PC-9 (cell line): Measurements from ENCODE around the gene ARCN1. TPM values are rescaled to one million over a fixed set of nuclear protein-coding genes. Genes with fewer than 3 reads are reported as not detected.

Source experiments
- BruUV-seq: library from RNA; stranded (reverse); fragments of 400-500 nt; replicated peaks from 2 replicates; lab custom pipeline; 2021; lab: Mats Ljungman, UMichigan
- CTCF ChIA-PET: fragments of 300-600 bp; sonication (Branson Sonifier 250); formaldehyde crosslinking; loops from one replicate; lab custom pipeline; 2022; ENCODE audit warnings: antibody characterized with exemption; lab: Charles Lee
- POLR2A ChIA-PET: fragments of 300-600 bp; sonication (Branson Sonifier 250); formaldehyde crosslinking; loops from one replicate; lab custom pipeline; 2022; ENCODE audit warnings: antibody characterized with exemption; ENCODE audit not compliant: unreplicated experiment; lab: Charles Lee
- DNase-seq, 2 experiments: peaks; one replicate each; pipeline versions ENCODE4 v3.0.0 to v3.0.0-alpha.2; 2015 to 2022; ENCODE audit warnings: mixed read lengths in 1 of 2
- H2AFZ ChIP-seq: fragments of 200-600 bp; sonication (generic); 2 replicates; pipeline ENCODE4 v1.8.1; 2017; ENCODE audit warnings: antibody characterized with exemption
- H3F3A ChIP-seq: fragments of 200-600 bp; sonication (generic); 2 replicates; pipeline ENCODE4 v1.8.1; 2017; ENCODE audit warnings: antibody characterized with exemption, mild to moderate bottlenecking, low read depth; ENCODE audit not compliant: insufficient read depth
- H3K27ac ChIP-seq: fragments of 200-600 bp; sonication (generic); 2 replicates; pipeline ENCODE4 v1.6.1; 2016; ENCODE audit warnings: mixed run types
- H3K27me3 ChIP-seq: fragments of 200-600 bp; sonication (generic); 2 replicates; pipeline ENCODE4 v1.6.1; 2016; ENCODE audit warnings: low read depth, mixed run types; ENCODE audit not compliant: insufficient read depth
- H3K36me3 ChIP-seq: fragments of 200-600 bp; sonication (generic); 2 replicates; pipeline ENCODE4 v1.6.1; 2016; ENCODE audit warnings: low read depth, mixed run types
- H3K4me1 ChIP-seq: fragments of 200-600 bp; sonication (generic); replicated peaks from 2 replicates; pipeline ENCODE4 v1.6.1; 2016; ENCODE audit warnings: mixed run types; ENCODE audit not compliant: insufficient read depth
- H3K4me2 ChIP-seq: fragments of 200-600 bp; sonication (generic); 2 replicates; pipeline ENCODE4 v1.6.1; 2017; ENCODE audit warnings: mixed run types
- H3K4me3 ChIP-seq: fragments of 200-600 bp; sonication (generic); 2 replicates; pipeline ENCODE4 v1.6.1; 2016; ENCODE audit warnings: mixed run types
- H3K79me2 ChIP-seq: fragments of 200-600 bp; sonication (generic); 2 replicates; pipeline ENCODE4 v1.6.1; 2017; ENCODE audit warnings: low read depth, mixed run types
- H3K9me2 ChIP-seq: fragments of 200-600 bp; sonication (generic); 2 replicates; pipeline ENCODE4 v1.8.1; 2017; ENCODE audit warnings: mild to moderate bottlenecking; ENCODE audit not compliant: insufficient read depth
- H3K9me3 ChIP-seq: fragments of 200-600 bp; sonication (generic); 2 replicates; pipeline ENCODE4 v1.8.1; 2016; ENCODE audit warnings: low read depth; ENCODE audit not compliant: insufficient read depth
- H4K20me1 ChIP-seq: fragments of 200-600 bp; sonication (generic); 2 replicates; pipeline ENCODE4 v1.8.1; 2017; ENCODE audit not compliant: insufficient read depth
- EZH2 ChIP-seq: fragments of 200-600 bp; sonication (generic); IDR thresholded peaks from 2 replicates; pipeline ENCODE4 v1.8.0; 2017; ENCODE audit warnings: antibody characterized with exemption, low read depth
- intact Hi-C: fragments of 100-400 bp; cut with micrococcal nuclease; formaldehyde crosslinking; loops from one replicate; pipeline ENCODE4 v1.10.0; 2022; ENCODE audit not compliant: unreplicated experiment
- total RNA-seq: library from RNA; stranded (reverse); gene quantifications from 2 replicates; pipeline ENCODE4 v1.2.3, GENCODE V29; 2021
- TF ChIP-seq, protein P1 (sequence below): fragments of 200-600 bp; sonication (generic); conservative IDR thresholded peaks from 2 replicates; pipeline ENCODE4 v1.6.1; 2017; ENCODE audit warnings: mixed run types, antibody characterized with exemption, mild to moderate bottlenecking, moderate library complexity

The ARCN1 gene
- total RNA-seq, 1 experiment from 2014 or later, result 105 TPM

DNA sequence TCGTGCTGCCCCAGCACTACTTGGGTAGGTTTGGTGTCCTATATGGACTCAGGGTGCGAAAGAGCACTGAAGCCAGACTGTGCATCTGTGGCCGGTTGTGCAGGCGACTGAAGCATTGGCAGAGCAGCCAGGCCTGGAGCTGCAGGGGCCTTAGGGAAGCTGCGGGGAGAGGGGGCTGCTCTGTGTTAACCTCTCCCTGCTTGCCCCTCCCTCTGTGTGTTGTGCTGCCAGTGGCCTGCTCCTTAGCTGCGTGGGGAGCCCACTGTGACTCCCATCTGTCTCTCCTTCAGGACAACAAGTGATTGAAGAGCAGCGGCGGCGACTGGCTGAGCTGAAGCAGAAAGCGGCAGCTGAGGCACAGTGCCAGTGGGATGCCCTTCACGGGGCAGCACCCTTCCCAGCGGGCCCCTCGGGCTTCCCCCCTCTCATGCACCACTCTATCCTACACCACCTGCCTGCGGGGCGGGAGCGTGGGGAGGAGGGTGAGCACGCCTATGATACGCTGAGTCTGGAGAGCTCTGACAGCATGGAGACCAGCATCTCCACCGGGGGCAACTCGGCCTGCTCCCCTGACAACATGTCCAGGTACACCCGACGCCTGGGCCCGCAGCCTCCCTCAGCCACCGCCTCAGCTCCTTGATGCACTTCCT is 73.0 kb downstream of the ARCN1 start:
- H3K79me2 ChIP-seq, result no peaks in the 10 kb centered on the region
- CTCF ChIA-PET, result no interaction called here
- no TSS peak for BruUV-seq

DNA sequence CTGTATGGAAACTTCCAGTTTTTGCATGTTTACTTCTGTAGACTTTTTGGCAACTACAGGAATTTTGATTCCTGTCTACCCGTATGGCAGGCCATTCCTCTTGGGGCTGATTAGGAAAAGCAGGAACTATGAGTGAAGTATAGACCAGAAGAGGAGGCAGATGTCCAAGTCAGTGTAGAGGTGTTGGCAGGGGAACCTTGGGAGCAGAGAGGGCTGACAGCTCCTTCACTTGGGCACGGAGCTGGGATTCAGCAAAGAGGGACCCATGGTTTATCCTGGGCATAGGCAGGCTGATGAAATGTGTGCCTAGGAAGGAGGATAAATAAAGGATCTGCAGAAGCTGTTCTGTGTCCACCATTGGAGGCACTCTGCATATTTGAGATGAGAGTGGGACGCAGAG is 74.2 kb downstream of the ARCN1 start:
- H3K27me3 ChIP-seq, result no peaks in the 10 kb centered on the region
- ChIA-PET CTCF (no interaction called here), POLR2A (interaction anchor here (0.7 kb wide), 1 partner anchor 11 kb away, joined by 11 read pairs; no protein-coding TSS in a partner anchor)
- no peak overlapping the region for H3K27ac ChIP-seq
- no TSS peak for BruUV-seq
- intact Hi-C loops, result no loop called here
- H3K79me2 ChIP-seq, result no peaks in the 10 kb centered on the region
- no peaks in the 10 kb centered on the region for H3K9me3 ChIP-seq
- no peaks in the 10 kb centered on the region for H3F3A ChIP-seq
- no peak overlapping the region for H2AFZ ChIP-seq
- no peak overlapping the region for H3K4me2 ChIP-seq
- peaks cover 4% of the 10 kb centered on the region; the same call in 1 of the 2 replicates for H4K20me1 ChIP-seq
- no peaks in the 10 kb centered on the region for H3K9me2 ChIP-seq
- TF ChIP-seq, protein P1, sequence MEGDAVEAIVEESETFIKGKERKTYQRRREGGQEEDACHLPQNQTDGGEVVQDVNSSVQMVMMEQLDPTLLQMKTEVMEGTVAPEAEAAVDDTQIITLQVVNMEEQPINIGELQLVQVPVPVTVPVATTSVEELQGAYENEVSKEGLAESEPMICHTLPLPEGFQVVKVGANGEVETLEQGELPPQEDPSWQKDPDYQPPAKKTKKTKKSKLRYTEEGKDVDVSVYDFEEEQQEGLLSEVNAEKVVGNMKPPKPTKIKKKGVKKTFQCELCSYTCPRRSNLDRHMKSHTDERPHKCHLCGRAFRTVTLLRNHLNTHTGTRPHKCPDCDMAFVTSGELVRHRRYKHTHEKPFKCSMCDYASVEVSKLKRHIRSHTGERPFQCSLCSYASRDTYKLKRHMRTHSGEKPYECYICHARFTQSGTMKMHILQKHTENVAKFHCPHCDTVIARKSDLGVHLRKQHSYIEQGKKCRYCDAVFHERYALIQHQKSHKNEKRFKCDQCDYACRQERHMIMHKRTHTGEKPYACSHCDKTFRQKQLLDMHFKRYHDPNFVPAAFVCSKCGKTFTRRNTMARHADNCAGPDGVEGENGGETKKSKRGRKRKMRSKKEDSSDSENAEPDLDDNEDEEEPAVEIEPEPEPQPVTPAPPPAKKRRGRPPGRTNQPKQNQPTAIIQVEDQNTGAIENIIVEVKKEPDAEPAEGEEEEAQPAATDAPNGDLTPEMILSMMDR, result no peak
- no peak for TF ChIP-seq EZH2
- DNase-seq, result no peak
- no peak overlapping the region for H3K4me3 ChIP-seq
- H3K36me3 ChIP-seq, result peaks cover 10% of the 10 kb centered on the region
- H3K4me1 ChIP-seq, result no peaks in the 10 kb centered on the region; the same call in 1 of the 2 replicates

More for the DNA sequence above, 73.0 kb downstream of the ARCN1 start:
- Histone ChIP-seq H4K20me1 (peaks cover 4% of the 10 kb centered on the region; the same call in 1 of the 2 replicates), H3K27me3 (no peaks in the 10 kb centered on the region), H3K36me3 (peaks cover 10% of the 10 kb centered on the region; the same call in 1 of the 2 replicates), H3K4me1 (no peaks in the 10 kb centered on the region; the same call in 1 of the 2 replicates), H3K9me2 (no peaks in the 10 kb centered on the region), H2AFZ (no peak overlapping the region), H3K4me2 (no peak overlapping the region), H3K4me3 (no peak overlapping the region), H3K27ac (no peak overlapping the region), H3K9me3 (no peaks in the 10 kb centered on the region), H3F3A (no peaks in the 10 kb centered on the region)
- intact Hi-C loops, result no loop called here
- no peak for TF ChIP-seq EZH2
- TF ChIP-seq, protein P1, result no peak
- DNase-seq, result no peak
- POLR2A ChIA-PET, result no interaction called here

DNA sequence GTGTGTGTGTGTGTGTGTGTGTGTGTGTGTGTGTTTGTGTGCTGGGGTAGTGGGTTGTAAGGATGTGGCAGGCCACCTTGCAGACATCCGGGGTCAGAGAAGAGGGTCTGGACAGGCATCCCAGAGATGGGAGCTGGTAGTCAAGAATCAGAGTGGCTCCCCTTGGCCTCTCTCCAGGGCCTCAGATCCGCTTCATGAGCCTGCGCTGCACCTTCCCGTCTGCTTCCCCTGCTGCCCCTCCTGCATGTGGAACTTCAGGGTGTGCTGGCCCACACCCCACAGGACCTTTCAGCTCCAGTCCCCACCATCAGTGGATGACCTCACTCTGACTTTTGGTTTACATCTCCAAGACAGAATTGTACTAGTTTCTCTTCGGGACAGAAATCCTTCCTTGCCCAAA is 76.1 kb downstream of the ARCN1 start:
- ChIA-PET CTCF (no interaction called here), POLR2A (no interaction called here)

More for the DNA sequence above, 76.1 kb downstream of the ARCN1 start:
- Histone ChIP-seq H3K9me2 (no peaks in the 10 kb centered on the region), H3K4me3 (no peak overlapping the region), H4K20me1 (no peaks in the 10 kb centered on the region), H3K9me3 (no peaks in the 10 kb centered on the region), H3F3A (no peaks in the 10 kb centered on the region), H3K79me2 (no peaks in the 10 kb centered on the region), H3K27me3 (no peaks in the 10 kb centered on the region), H3K36me3 (peaks cover 12% of the 10 kb centered on the region), H3K4me1 (no peaks in the 10 kb centered on the region), H2AFZ (no peak overlapping the region), H3K4me2 (no peak overlapping the region), H3K27ac (no peak overlapping the region)
- intact Hi-C loops, result no loop called here
- DNase-seq, result no peak
- BruUV-seq, result no TSS peak
- TF ChIP-seq, protein P1, result no peak
- TF ChIP-seq EZH2, result no peak
